Sigmoid colon (tissue), 4 donors: ENCODE measurements around the gene NEK4.

Source experiments
- EP300 ChIP-seq, 4 donors: sonication (generic); formaldehyde crosslinking; IDR thresholded peaks; one replicate each; pipeline ENCODE4 v1.6.1; 2017; ENCODE audit warnings: antibody characterized with exemption in 4 of 4
- TF ChIP-seq, protein P1 (sequence below), 4 experiments: fragments of 450-650 bp in 3 of 4; fragments of 200-600 bp in 1 of 4; IDR thresholded peaks; one replicate each; pipeline ENCODE4 v1.5.1; 2016 to 2019; ENCODE audit warnings: antibody characterized with exemption in 4 of 4, mild to moderate bottlenecking in 3 of 4, moderate library complexity in 2 of 4

GRCh38 chr3:52788890-52789745 lies 18.4 kb upstream of the NEK4 start:
- TF ChIP-seq, protein P1, sequence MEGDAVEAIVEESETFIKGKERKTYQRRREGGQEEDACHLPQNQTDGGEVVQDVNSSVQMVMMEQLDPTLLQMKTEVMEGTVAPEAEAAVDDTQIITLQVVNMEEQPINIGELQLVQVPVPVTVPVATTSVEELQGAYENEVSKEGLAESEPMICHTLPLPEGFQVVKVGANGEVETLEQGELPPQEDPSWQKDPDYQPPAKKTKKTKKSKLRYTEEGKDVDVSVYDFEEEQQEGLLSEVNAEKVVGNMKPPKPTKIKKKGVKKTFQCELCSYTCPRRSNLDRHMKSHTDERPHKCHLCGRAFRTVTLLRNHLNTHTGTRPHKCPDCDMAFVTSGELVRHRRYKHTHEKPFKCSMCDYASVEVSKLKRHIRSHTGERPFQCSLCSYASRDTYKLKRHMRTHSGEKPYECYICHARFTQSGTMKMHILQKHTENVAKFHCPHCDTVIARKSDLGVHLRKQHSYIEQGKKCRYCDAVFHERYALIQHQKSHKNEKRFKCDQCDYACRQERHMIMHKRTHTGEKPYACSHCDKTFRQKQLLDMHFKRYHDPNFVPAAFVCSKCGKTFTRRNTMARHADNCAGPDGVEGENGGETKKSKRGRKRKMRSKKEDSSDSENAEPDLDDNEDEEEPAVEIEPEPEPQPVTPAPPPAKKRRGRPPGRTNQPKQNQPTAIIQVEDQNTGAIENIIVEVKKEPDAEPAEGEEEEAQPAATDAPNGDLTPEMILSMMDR (IDR thresholded peaks at IDR 0.05) = no peak
- no peak for TF ChIP-seq EP300 (IDR thresholded peaks at IDR 0.05)
